GM23338 (cell line): Measurements from ENCODE around the gene ADCY5. TPM values are rescaled to one million over a fixed set of nuclear protein-coding genes. Genes with fewer than 3 reads are reported as not detected.

Source experiments
- ATAC-seq: fragments of 200-7000 bp; cut with Tn5 transposase; 3 replicates; pipeline ENCODE4 v1.9.1; 2020
- DNase-seq: peaks from one replicate; pipeline ENCODE4 v3.0.0-alpha.2; 2015; ENCODE audit warnings: low spot score
- H2AFZ ChIP-seq: fragments of 200-600 bp; sonication (generic); 2 replicates; pipeline ENCODE4 v1.8.0; 2016; ENCODE audit warnings: antibody characterized with exemption, mild to moderate bottlenecking, moderate library complexity
- H3F3A ChIP-seq: fragments of 200-600 bp; sonication (generic); replicated peaks from 2 replicates; pipeline ENCODE4 v1.8.0; 2017; ENCODE audit warnings: antibody characterized with exemption, mixed run types, low read depth
- H3K27ac ChIP-seq: fragments of 200-600 bp; sonication (generic); 2 replicates; pipeline ENCODE4 v1.6.1; 2016; ENCODE audit warnings: low read depth
- H3K27me3 ChIP-seq: fragments of 200-600 bp; sonication (generic); 2 replicates; pipeline ENCODE4 v1.8.0; 2016; ENCODE audit warnings: mild to moderate bottlenecking, mixed run types, moderate library complexity; ENCODE audit not compliant: insufficient read depth
- H3K36me3 ChIP-seq: fragments of 200-600 bp; sonication (generic); 2 replicates; pipeline ENCODE4 v1.8.0; 2016; ENCODE audit warnings: mild to moderate bottlenecking; ENCODE audit not compliant: insufficient read depth
- H3K4me1 ChIP-seq: fragments of 200-600 bp; sonication (generic); 2 replicates; pipeline ENCODE4 v1.8.0; 2016; ENCODE audit warnings: mild to moderate bottlenecking, moderate library complexity; ENCODE audit not compliant: insufficient read depth
- H3K4me2 ChIP-seq: fragments of 200-600 bp; sonication (generic); 2 replicates; pipeline ENCODE4 v1.7.1; 2017; ENCODE audit warnings: mixed run types
- H3K4me3 ChIP-seq: fragments of 200-600 bp; sonication (generic); 2 replicates; pipeline ENCODE4 v1.6.1; 2016; ENCODE audit warnings: mixed run types
- H3K79me2 ChIP-seq: fragments of 200-600 bp; sonication (generic); replicated peaks from 2 replicates; pipeline ENCODE4 v1.8.0; 2017; ENCODE audit warnings: mild to moderate bottlenecking; ENCODE audit not compliant: insufficient read depth
- H3K9me2 ChIP-seq: fragments of 200-600 bp; sonication (generic); 2 replicates; pipeline ENCODE4 v1.8.0; 2017; ENCODE audit not compliant: insufficient read depth
- H4K20me1 ChIP-seq: fragments of 200-600 bp; sonication (generic); replicated peaks from 2 replicates; pipeline ENCODE4 v1.8.0; 2017; ENCODE audit warnings: mild to moderate bottlenecking; ENCODE audit not compliant: insufficient read depth
- H3K27ac Mint-ChIP-seq: 2 replicates; pipeline ENCODE4 v1.8.0; 2020; ENCODE audit warnings: inconsistent platforms, mild to moderate bottlenecking, moderate library complexity, mixed read lengths
- H3K27me3 Mint-ChIP-seq: 3 replicates; pipeline ENCODE4 v1.8.0; 2022; ENCODE audit warnings: low read depth, mild to moderate bottlenecking, moderate library complexity, mixed read lengths, inconsistent platforms; ENCODE audit not compliant: insufficient read depth, poor library complexity
- H3K36me3 Mint-ChIP-seq: 3 replicates; pipeline ENCODE4 v1.8.0; 2021; ENCODE audit warnings: low read depth, mild to moderate bottlenecking, inconsistent platforms, moderate library complexity, mixed read lengths
- H3K4me1 Mint-ChIP-seq: 3 replicates; pipeline ENCODE4 v1.8.0; 2020; ENCODE audit warnings: mild to moderate bottlenecking, inconsistent platforms, mixed read lengths
- H3K4me3 Mint-ChIP-seq: 3 replicates; pipeline ENCODE4 v1.8.0; 2021; ENCODE audit warnings: moderate library complexity, mild to moderate bottlenecking, inconsistent platforms, mixed read lengths
- H3K9me3 Mint-ChIP-seq: 3 replicates; pipeline ENCODE4 v1.8.0; 2020; ENCODE audit warnings: moderate library complexity, mild to moderate bottlenecking, inconsistent platforms, mixed read lengths
- CREB1 ChIP-seq: fragments of 250-450 bp; sonication (Bioruptor Pico); IDR thresholded peaks from 2 replicates; pipeline ENCODE4 v1.5.0; 2020; ENCODE audit warnings: low read depth, mild to moderate bottlenecking, moderate library complexity
- NANOG ChIP-seq: IDR thresholded peaks from 2 replicates; pipeline ENCODE4 v1.6.1; 2016; ENCODE audit warnings: antibody characterized with exemption, borderline replicate concordance
- STAT1 ChIP-seq: IDR thresholded peaks from one replicate; pipeline ENCODE4 v1.6.1; 2016; ENCODE audit warnings: antibody characterized with exemption; ENCODE audit not compliant: unreplicated experiment
- ZNF114 ChIP-seq: fragments of 250-450 bp; sonication (Bioruptor Pico); IDR thresholded peaks from 2 replicates; pipeline ENCODE4 v1.5.0; 2020; ENCODE audit warnings: mild to moderate bottlenecking, moderate library complexity
- ZNF331 ChIP-seq: fragments of 250-450 bp; sonication (Bioruptor Pico); IDR thresholded peaks from 2 replicates; pipeline ENCODE4 v1.5.0; 2020; ENCODE audit warnings: low read depth, mild to moderate bottlenecking, moderate library complexity
- polyA plus RNA-seq: library from polyadenylated mRNA; unstranded; fragments of >200 nt; fragmentation: Nextera tagmentation; extraction: Ambion mirVana; gene quantifications from 2 replicates; pipeline ENCODE4 v1.2.1, GENCODE V29; 2016
- total RNA-seq: library from RNA; depleted of rRNA; stranded (reverse); fragments of >200 nt; shearing (Covaris generic); gene quantifications from 2 replicates; pipeline ENCODE4 v1.2.3, GENCODE V29; 2014
- TF ChIP-seq, protein P1 (sequence below): fragments of 250-450 bp; sonication (Bioruptor Pico); IDR thresholded peaks from 2 replicates; pipeline ENCODE4 v1.5.0; 2020; ENCODE audit warnings: mild to moderate bottlenecking, moderate library complexity

The ADCY5 gene
- total and polyA plus RNA-seq, 2 experiments from 2014 or later = 3.5 to 10.2 TPM

DNA sequence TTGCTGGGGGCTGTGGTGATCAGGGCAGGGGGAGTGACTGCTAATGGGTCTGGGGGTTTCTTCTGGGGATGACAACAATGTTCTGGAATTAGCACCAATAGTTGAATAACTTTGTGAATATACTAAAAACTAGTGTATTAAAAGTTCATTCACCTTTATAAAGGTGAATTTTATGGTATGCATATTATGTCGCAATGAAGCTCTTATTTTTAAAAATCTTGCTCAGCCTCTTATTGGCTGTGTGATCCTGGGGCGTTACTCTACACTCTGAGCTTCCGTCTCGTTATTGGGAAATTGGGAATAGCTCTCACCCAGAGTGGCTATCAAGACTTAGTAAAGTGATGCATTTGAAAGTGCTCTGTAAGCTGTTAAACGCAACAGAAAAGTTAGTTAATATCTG, 141.8 kb downstream of the ADCY5 start (continued):
- TF ChIP-seq, protein P1, sequence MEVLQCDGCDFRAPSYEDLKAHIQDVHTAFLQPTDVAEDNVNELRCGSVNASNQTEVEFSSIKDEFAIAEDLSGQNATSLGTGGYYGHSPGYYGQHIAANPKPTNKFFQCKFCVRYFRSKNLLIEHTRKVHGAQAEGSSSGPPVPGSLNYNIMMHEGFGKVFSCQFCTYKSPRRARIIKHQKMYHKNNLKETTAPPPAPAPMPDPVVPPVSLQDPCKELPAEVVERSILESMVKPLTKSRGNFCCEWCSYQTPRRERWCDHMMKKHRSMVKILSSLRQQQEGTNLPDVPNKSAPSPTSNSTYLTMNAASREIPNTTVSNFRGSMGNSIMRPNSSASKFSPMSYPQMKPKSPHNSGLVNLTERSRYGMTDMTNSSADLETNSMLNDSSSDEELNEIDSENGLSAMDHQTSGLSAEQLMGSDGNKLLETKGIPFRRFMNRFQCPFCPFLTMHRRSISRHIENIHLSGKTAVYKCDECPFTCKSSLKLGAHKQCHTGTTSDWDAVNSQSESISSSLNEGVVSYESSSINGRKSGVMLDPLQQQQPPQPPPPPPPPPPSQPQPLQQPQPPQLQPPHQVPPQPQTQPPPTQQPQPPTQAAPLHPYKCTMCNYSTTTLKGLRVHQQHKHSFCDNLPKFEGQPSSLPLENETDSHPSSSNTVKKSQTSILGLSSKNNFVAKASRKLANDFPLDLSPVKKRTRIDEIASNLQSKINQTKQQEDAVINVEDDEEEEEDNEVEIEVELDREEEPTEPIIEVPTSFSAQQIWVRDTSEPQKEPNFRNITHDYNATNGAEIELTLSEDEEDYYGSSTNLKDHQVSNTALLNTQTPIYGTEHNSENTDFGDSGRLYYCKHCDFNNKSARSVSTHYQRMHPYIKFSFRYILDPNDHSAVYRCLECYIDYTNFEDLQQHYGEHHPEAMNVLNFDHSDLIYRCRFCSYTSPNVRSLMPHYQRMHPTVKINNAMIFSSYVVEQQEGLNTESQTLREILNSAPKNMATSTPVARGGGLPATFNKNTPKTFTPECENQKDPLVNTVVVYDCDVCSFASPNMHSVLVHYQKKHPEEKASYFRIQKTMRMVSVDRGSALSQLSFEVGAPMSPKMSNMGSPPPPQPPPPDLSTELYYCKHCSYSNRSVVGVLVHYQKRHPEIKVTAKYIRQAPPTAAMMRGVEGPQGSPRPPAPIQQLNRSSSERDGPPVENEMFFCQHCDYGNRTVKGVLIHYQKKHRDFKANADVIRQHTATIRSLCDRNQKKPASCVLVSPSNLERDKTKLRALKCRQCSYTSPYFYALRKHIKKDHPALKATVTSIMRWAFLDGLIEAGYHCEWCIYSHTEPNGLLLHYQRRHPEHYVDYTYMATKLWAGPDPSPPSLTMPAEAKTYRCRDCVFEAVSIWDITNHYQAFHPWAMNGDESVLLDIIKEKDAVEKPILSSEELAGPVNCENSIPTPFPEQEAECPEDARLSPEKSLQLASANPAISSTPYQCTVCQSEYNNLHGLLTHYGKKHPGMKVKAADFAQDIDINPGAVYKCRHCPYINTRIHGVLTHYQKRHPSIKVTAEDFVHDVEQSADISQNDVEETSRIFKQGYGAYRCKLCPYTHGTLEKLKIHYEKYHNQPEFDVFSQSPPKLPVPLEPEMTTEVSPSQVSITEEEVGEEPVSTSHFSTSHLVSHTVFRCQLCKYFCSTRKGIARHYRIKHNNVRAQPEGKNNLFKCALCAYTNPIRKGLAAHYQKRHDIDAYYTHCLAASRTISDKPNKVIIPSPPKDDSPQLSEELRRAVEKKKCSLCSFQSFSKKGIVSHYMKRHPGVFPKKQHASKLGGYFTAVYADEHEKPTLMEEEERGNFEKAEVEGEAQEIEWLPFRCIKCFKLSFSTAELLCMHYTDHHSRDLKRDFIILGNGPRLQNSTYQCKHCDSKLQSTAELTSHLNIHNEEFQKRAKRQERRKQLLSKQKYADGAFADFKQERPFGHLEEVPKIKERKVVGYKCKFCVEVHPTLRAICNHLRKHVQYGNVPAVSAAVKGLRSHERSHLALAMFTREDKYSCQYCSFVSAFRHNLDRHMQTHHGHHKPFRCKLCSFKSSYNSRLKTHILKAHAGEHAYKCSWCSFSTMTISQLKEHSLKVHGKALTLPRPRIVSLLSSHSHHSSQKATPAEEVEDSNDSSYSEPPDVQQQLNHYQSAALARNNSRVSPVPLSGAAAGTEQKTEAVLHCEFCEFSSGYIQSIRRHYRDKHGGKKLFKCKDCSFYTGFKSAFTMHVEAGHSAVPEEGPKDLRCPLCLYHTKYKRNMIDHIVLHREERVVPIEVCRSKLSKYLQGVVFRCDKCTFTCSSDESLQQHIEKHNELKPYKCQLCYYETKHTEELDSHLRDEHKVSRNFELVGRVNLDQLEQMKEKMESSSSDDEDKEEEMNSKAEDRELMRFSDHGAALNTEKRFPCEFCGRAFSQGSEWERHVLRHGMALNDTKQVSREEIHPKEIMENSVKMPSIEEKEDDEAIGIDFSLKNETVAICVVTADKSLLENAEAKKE (CRISPR knock-in tag) = no peak
- TF ChIP-seq NANOG (no peak), ZNF331 (CRISPR knock-in tag) (no peak), ZNF114 (CRISPR knock-in tag) (no peak), STAT1 (no peak)

DNA sequence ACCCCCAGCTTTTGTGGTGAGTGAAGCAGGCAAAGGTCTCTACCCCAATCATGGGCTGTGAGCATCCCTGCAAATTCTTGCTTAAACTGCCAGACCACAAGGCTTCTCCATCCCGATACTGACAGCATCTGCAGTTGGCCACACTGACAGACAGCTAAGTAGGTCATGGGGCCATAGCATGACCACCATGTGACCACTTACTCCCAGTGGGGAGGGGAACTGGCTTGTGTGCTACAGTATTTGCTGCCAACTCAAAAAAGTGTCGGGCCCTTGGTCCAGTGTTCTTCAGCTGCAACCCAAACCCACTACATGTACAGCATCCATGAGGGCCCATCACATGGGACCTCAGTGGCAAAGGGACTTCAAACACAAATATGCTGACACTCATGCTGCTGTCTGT, 143.7 kb downstream of the ADCY5 start:
- peaks cover 19% of the 10 kb centered on the region; the same call in 2 of the 3 replicates for H3K4me1 Mint-ChIP-seq
- TF ChIP-seq, protein P1 (CRISPR knock-in tag) = no peak
- no peak for TF ChIP-seq ZNF114 (CRISPR knock-in tag)
- TF ChIP-seq CREB1 (CRISPR knock-in tag) = no peak

More for the DNA sequence above, 143.7 kb downstream of the ADCY5 start:
- DNase-seq (no peak), ATAC-seq (no peak)
- no peaks in the 10 kb centered on the region for H3K4me1 ChIP-seq
- H3F3A ChIP-seq = no peaks in the 10 kb centered on the region
- H4K20me1 ChIP-seq = no peaks in the 10 kb centered on the region; the same call in 1 of the 2 replicates
- H3K4me3 Mint-ChIP-seq = no peak overlapping the region
- no peak overlapping the region for H2AFZ ChIP-seq
- H3K9me3 Mint-ChIP-seq = no peaks in the 10 kb centered on the region
- no peaks in the 10 kb centered on the region; the same call in 1 of the 2 replicates for H3K79me2 ChIP-seq
- no peak overlapping the region for H3K27ac Mint-ChIP-seq
- no peaks in the 10 kb centered on the region for H3K27me3 ChIP-seq
- H3K27me3 Mint-ChIP-seq = peaks cover 3% of the 10 kb centered on the region
- H3K27ac ChIP-seq = no peak overlapping the region
- H3K4me3 ChIP-seq = no peak overlapping the region
- no peaks in the 10 kb centered on the region for H3K9me2 ChIP-seq
- no peak overlapping the region for H3K4me2 ChIP-seq
- H3K36me3 Mint-ChIP-seq = peaks cover 41% of the 10 kb centered on the region
- no peaks in the 10 kb centered on the region for H3K36me3 ChIP-seq
